PC-3 (cell line): Measurements from ENCODE around the gene SLIT1. TPM values are rescaled to one million over a fixed set of nuclear protein-coding genes. Genes with fewer than 3 reads are reported as not detected.

ENCODE experiments used
- ATAC-seq: fragments of 200-7000 bp; cut with Tn5 transposase; 2 replicates; pipeline ENCODE4 v1.9.1; 2020; ENCODE audit warnings: mild to moderate bottlenecking, moderate library complexity
- BruUV-seq: library from RNA; stranded (reverse); fragments of 400-500 nt; replicated peaks from 2 replicates; lab custom pipeline; 2021; lab: Mats Ljungman, UMichigan
- CTCF ChIA-PET: fragments of 300-600 bp; sonication (Branson Sonifier 250); formaldehyde crosslinking; loops from one replicate; lab custom pipeline; 2022; ENCODE audit warnings: antibody characterized with exemption; lab: Charles Lee
- POLR2A ChIA-PET: fragments of 300-600 bp; sonication (Branson Sonifier 250); formaldehyde crosslinking; loops from one replicate; lab custom pipeline; 2022; ENCODE audit warnings: antibody characterized with exemption; ENCODE audit not compliant: unreplicated experiment; lab: Charles Lee
- DNase-seq: peaks from one replicate; pipeline ENCODE4 v3.0.0-alpha.2; 2015
- H2AFZ ChIP-seq: fragments of 300-600 bp; sonication (generic); 2 replicates; pipeline ENCODE4 v1.6.0; 2016; ENCODE audit warnings: antibody characterized with exemption, low read length
- H3F3A ChIP-seq: fragments of 300-600 bp; sonication (generic); one replicate; pipeline ENCODE4 v1.6.0; 2017; ENCODE audit warnings: antibody characterized with exemption, low read length, control low read depth, mild to moderate bottlenecking; ENCODE audit not compliant: unreplicated experiment
- H3K27ac ChIP-seq: fragments of 300-600 bp; sonication (generic); 2 replicates; pipeline ENCODE4 v1.5.1; 2016; ENCODE audit warnings: mild to moderate bottlenecking, low read length
- H3K27me3 ChIP-seq: fragments of 300-600 bp; sonication (generic); 2 replicates; pipeline ENCODE4 v1.6.1; 2016; ENCODE audit warnings: low read length, mixed read lengths
- H3K36me3 ChIP-seq: fragments of 300-600 bp; sonication (generic); 2 replicates; pipeline ENCODE4 v1.6.1; 2016; ENCODE audit warnings: low read depth, mixed run types, low read length, mixed read lengths
- H3K4me1 ChIP-seq: fragments of 300-600 bp; sonication (generic); 2 replicates; pipeline ENCODE4 v1.5.1; 2016; ENCODE audit warnings: low read length; ENCODE audit not compliant: insufficient read depth
- H3K4me2 ChIP-seq: fragments of 300-600 bp; sonication (generic); 2 replicates; pipeline ENCODE4 v1.6.0; 2016; ENCODE audit warnings: low read length
- H3K4me3 ChIP-seq: fragments of 300-600 bp; sonication (generic); 2 replicates; pipeline ENCODE4 v1.5.1; 2016; ENCODE audit warnings: mild to moderate bottlenecking, low read length, mixed read lengths
- H3K79me2 ChIP-seq: fragments of 300-600 bp; sonication (generic); 2 replicates; pipeline ENCODE4 v1.6.1; 2017; ENCODE audit warnings: low read length, mixed read lengths
- H3K9ac ChIP-seq: fragments of 300-600 bp; sonication (generic); 2 replicates; pipeline ENCODE4 v1.6.0; 2016; ENCODE audit warnings: mild to moderate bottlenecking, low read length
- H3K9me2 ChIP-seq: fragments of 300-600 bp; sonication (generic); replicated peaks from 2 replicates; pipeline ENCODE4 v1.6.1; 2016; ENCODE audit warnings: mixed run types, low read length, mixed read lengths
- H3K9me3 ChIP-seq: fragments of 300-600 bp; sonication (generic); 2 replicates; pipeline ENCODE4 v1.6.1; 2016; ENCODE audit warnings: low read length, mixed read lengths
- H4K20me1 ChIP-seq: fragments of 300-600 bp; sonication (generic); 2 replicates; pipeline ENCODE4 v1.6.1; 2016; ENCODE audit warnings: low read length, mixed read lengths
- EZH2 ChIP-seq: fragments of 300-600 bp; sonication (generic); IDR thresholded peaks from one replicate; pipeline ENCODE4 v1.6.1; 2017; ENCODE audit warnings: antibody characterized with exemption, mild to moderate bottlenecking, low read length; ENCODE audit not compliant: unreplicated experiment
- EZH2phosphoT487 ChIP-seq: fragments of 300-600 bp; sonication (generic); IDR thresholded peaks from 2 replicates; pipeline ENCODE4 v1.6.1; 2018; ENCODE audit warnings: mild to moderate bottlenecking, antibody characterized with exemption, low read length, borderline replicate concordance
- intact Hi-C: fragments of 100-400 bp; cut with micrococcal nuclease; formaldehyde crosslinking; loops from 2 replicates; pipeline ENCODE4 v1.9.0; 2023
- total RNA-seq: library from RNA; depleted of rRNA; stranded (reverse); fragments of >200 nt; gene quantifications from 2 replicates; pipeline ENCODE4 v1.2.3, GENCODE V29; 2014
- TF ChIP-seq, protein P1 (sequence below): fragments of 300-600 bp; sonication (generic); conservative IDR thresholded peaks from 2 replicates; pipeline ENCODE4 v1.5.1; 2017; ENCODE audit warnings: antibody characterized with exemption, low read depth, mild to moderate bottlenecking, low read length

Gene SLIT1
- total RNA-seq, 1 experiment from 2014 or later, result not detected

DNA sequence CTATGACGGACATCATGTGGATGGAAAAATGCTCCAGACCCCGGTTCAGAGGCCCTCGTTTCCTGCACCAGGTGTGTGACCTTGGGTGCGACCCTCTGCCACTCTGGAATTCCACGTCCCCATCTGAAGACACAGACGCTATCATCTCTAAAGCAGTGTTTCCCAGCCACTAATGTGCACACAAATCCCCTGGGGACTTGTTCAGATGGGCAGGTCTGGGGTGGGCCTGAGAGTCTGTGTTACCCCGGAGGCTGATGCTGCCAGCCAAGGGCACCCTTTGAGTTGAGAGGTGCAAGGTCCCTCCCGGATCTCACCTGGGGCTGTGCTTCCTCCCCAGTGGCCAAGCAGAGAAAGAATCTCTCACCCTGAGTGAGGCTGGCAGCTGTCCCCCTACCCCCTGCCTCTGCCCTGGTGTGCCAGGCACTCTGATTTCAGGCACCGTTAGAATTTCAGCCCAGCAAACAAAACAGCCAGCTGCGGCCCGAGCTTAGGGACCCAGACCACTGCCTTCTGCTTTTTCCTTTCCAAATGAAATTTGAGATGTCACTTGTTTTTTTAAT, 90.0 kb downstream of the SLIT1 start:
- DNase-seq (no peak), ATAC-seq (no peak)
- TF ChIP-seq EZH2, result no peak
- no peak for TF ChIP-seq EZH2phosphoT487
- TF ChIP-seq, protein P1, sequence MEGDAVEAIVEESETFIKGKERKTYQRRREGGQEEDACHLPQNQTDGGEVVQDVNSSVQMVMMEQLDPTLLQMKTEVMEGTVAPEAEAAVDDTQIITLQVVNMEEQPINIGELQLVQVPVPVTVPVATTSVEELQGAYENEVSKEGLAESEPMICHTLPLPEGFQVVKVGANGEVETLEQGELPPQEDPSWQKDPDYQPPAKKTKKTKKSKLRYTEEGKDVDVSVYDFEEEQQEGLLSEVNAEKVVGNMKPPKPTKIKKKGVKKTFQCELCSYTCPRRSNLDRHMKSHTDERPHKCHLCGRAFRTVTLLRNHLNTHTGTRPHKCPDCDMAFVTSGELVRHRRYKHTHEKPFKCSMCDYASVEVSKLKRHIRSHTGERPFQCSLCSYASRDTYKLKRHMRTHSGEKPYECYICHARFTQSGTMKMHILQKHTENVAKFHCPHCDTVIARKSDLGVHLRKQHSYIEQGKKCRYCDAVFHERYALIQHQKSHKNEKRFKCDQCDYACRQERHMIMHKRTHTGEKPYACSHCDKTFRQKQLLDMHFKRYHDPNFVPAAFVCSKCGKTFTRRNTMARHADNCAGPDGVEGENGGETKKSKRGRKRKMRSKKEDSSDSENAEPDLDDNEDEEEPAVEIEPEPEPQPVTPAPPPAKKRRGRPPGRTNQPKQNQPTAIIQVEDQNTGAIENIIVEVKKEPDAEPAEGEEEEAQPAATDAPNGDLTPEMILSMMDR, result no peak
- Histone ChIP-seq H3K9me2 (no peaks in the 10 kb centered on the region), H4K20me1 (no peaks in the 10 kb centered on the region), H3K4me1 (no peaks in the 10 kb centered on the region), H3K27ac (no peak overlapping the region), H3K9ac (no peak overlapping the region), H3F3A (no peaks in the 10 kb centered on the region), H2AFZ (no peak overlapping the region), H3K27me3 (peaks cover 74% of the 10 kb centered on the region), H3K4me2 (no peak overlapping the region), H3K36me3 (no peaks in the 10 kb centered on the region), H3K79me2 (no peaks in the 10 kb centered on the region), H3K9me3 (no peaks in the 10 kb centered on the region), H3K4me3 (no peak overlapping the region)
- ChIA-PET POLR2A (no interaction called here), CTCF (no interaction called here)
- no TSS peak for BruUV-seq
- intact Hi-C loops, result no loop called here

DNA sequence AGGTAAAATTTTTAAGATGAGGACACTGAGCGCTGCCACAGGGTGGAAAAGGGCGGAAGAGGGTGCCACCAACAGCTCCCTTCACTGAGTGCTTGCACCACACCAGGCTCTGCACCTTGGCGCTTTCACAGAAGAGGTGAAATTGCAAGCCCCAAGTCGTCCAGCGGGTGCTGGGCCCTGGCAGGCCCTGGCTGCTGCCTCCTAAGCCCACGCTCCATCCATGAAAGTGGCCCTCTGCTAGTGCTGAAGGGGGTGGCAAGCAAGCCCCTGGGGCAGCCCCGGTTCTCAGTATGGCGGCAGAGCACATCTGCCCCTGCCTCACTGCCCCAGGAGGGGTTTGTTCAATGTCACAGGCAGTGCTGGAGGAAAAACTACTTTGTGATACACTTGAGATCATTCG, 95.1 kb downstream of the SLIT1 start:
- Histone ChIP-seq H3K27ac (no peak overlapping the region), H3K4me2 (no peak overlapping the region), H4K20me1 (no peaks in the 10 kb centered on the region), H3K79me2 (no peaks in the 10 kb centered on the region), H3K9ac (no peak overlapping the region), H3K27me3 (peaks cover 36% of the 10 kb centered on the region), H3K4me3 (no peak overlapping the region), H3K9me2 (no peaks in the 10 kb centered on the region), H3K9me3 (no peaks in the 10 kb centered on the region), H3K4me1 (no peaks in the 10 kb centered on the region), H3K36me3 (no peaks in the 10 kb centered on the region), H3F3A (no peaks in the 10 kb centered on the region), H2AFZ (no peak overlapping the region)
- CTCF ChIA-PET, result no interaction called here
- intact Hi-C loops, result no loop called here
- POLR2A ChIA-PET, result no interaction called here
- DNase-seq, result no peak
- ATAC-seq, result no peak
- no peak for TF ChIP-seq EZH2
- TF ChIP-seq EZH2phosphoT487, result no peak
- TF ChIP-seq, protein P1, result no peak
- no TSS peak for BruUV-seq

DNA sequence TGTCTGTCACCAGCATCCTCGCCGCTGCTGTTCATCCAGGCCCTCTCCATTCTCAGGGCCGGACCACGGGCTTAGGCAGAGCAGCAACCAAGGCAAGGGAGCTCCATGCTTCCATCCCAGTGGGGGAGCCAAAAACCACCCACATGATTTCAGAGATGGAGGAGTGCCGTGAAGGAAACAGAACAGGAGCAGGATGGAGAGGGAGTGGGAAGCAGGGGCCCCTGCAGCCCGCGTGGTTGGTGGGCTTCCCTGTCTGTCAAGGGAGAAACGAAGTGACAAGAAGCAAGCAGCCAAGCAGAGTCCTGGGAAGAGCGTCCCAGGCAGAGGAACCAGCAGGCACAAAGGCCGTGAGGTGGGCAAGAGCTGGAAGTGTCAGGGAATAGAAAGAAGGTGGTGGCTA, 95.7 kb downstream of the SLIT1 start:
- POLR2A ChIA-PET, result no interaction called here
- H3K79me2 ChIP-seq, result no peaks in the 10 kb centered on the region
- no TSS peak for BruUV-seq
- no peak overlapping the region for H3K4me3 ChIP-seq
- H3K36me3 ChIP-seq, result no peaks in the 10 kb centered on the region
- no peaks in the 10 kb centered on the region for H3K9me2 ChIP-seq
- H3K9ac ChIP-seq, result no peak overlapping the region
- peaks cover 29% of the 10 kb centered on the region for H3K27me3 ChIP-seq
- no peaks in the 10 kb centered on the region for H4K20me1 ChIP-seq
- no peaks in the 10 kb centered on the region for H3K4me1 ChIP-seq
- CTCF ChIA-PET, result no interaction called here
- H3K27ac ChIP-seq, result no peak overlapping the region
- no peak for ATAC-seq
- no peaks in the 10 kb centered on the region for H3F3A ChIP-seq
- H3K9me3 ChIP-seq, result no peaks in the 10 kb centered on the region
- intact Hi-C loops, result no loop called here
- TF ChIP-seq, protein P1, result no peak
- TF ChIP-seq EZH2phosphoT487 (no peak), EZH2 (no peak)
- DNase-seq, result no peak
- H2AFZ ChIP-seq, result no peak overlapping the region
- no peak overlapping the region for H3K4me2 ChIP-seq
